Stomach (tissue), 4 donors: Measurements from ENCODE around the gene CCN6.

Source experiments
- CTCF ChIP-seq, 7 experiments: fragments of 450-650 bp in 4 of 7; fragments of 200-600 bp in 3 of 7; sonication (generic) in 3 of 7; IDR thresholded peaks; one replicate each; pipeline ENCODE4 v1.5.1; 2016 to 2019; ENCODE audit warnings: antibody characterized with exemption in 7 of 7, control low read depth in 2 of 7, mild to moderate bottlenecking in 1 of 7
- EP300 ChIP-seq: sonication (generic); formaldehyde crosslinking; IDR thresholded peaks from one replicate; pipeline ENCODE4 v1.6.1; 2017; ENCODE audit warnings: antibody characterized with exemption
- POLR2A ChIP-seq, 4 donors: fragments of 450-650 bp; IDR thresholded peaks; one replicate each; pipeline ENCODE4 v1.6.1; 2016; ENCODE audit warnings: antibody characterized with exemption in 4 of 4, control low read depth in 2 of 4, mild to moderate bottlenecking in 1 of 4, moderate library complexity in 1 of 4
- POLR2AphosphoS5 ChIP-seq, 3 donors: sonication (generic); formaldehyde crosslinking; IDR thresholded peaks; one replicate each; pipeline ENCODE4 v1.6.1; 2016; ENCODE audit warnings: antibody characterized with exemption in 3 of 3

- no peak for TF ChIP-seq CTCF (IDR thresholded peaks at IDR 0.05)
- no peak for TF ChIP-seq POLR2AphosphoS5 (IDR thresholded peaks at IDR 0.05)
- no peak for TF ChIP-seq EP300
- no peak for TF ChIP-seq POLR2A (IDR thresholded peaks at IDR 0.05)
Measured at GRCh38 chr6:112113431-112113830, 59.5 kb downstream of the CCN6 start.
